Dermis lymphatic vessel endothelial cell (primary cell): ENCODE results near the gene RARB. TPM values are rescaled to one million over a fixed set of nuclear protein-coding genes. Genes with fewer than 3 reads are reported as not detected.

ENCODE experiments used
- total RNA-seq: library from RNA; depleted of rRNA; stranded (reverse); fragments of >200 nt; gene quantifications from 2 replicates; pipeline ENCODE4 v1.2.1, GENCODE V29; 2014

Gene RARB
- total RNA-seq = 0.43 and 1.4 TPM in 2 replicates

GRCh38 chr3:25427942-25428788 lies at the start of gene RARB:
Gene RARB, plus strand, starts transcription at chr3:25428263. Its CDS starts 469 bp downstream, at chr3:25428732.

Other genes starting within 250 kb of the RARB start
- 69.1 and 113 TPM in 2 replicates for gene TOP2B, start 236.6 kb downstream of the RARB start, total RNA-seq